MCF 10A (cell line): Measurements from ENCODE around the gene ERVFRD-1. TPM values are rescaled to one million over a fixed set of nuclear protein-coding genes. Genes with fewer than 3 reads are reported as not detected.
A peak's percentile ranks its signal among the peaks of the same experiment; 100 is the strongest.

Source experiments
- BruUV-seq: library from RNA; stranded (reverse); fragments of 400-500 nt; replicated peaks from 2 replicates; lab custom pipeline; 2021; lab: Mats Ljungman, UMichigan
- CTCF ChIA-PET: fragments of 300-600 bp; sonication (Branson Sonifier 250); formaldehyde crosslinking; extraction: SDS; loops from one replicate; lab custom pipeline; 2021; ENCODE audit warnings: antibody characterized with exemption, inconsistent platforms; lab: Yijun Ruan, JAX
- POLR2A ChIA-PET: fragments of 300-600, 350-650 bp; sonication (Branson Sonifier 250); formaldehyde crosslinking; extraction: SDS; loops from one replicate; lab custom pipeline; 2020; ENCODE audit warnings: antibody characterized with exemption, inconsistent platforms; lab: Yijun Ruan, JAX
- DNase-seq: peaks from one replicate; pipeline ENCODE4 v3.0.0-alpha.2; 2018; ENCODE audit not compliant: unreplicated experiment
- H3K27ac Mint-ChIP-seq: one replicate; pipeline ENCODE4 v1.8.0; 2022; ENCODE audit warnings: mild to moderate bottlenecking, low read depth, mixed read lengths; ENCODE audit not compliant: unreplicated experiment
- H3K27me3 Mint-ChIP-seq: one replicate; pipeline ENCODE4 v1.8.0; 2022; ENCODE audit warnings: mixed read lengths; ENCODE audit not compliant: insufficient read depth, unreplicated experiment
- H3K36me3 Mint-ChIP-seq: one replicate; pipeline ENCODE4 v1.8.0; 2022; ENCODE audit warnings: mild to moderate bottlenecking, moderate library complexity, mixed read lengths; ENCODE audit not compliant: insufficient read depth, unreplicated experiment
- H3K4me1 Mint-ChIP-seq: one replicate; pipeline ENCODE4 v1.8.0; 2022; ENCODE audit warnings: mixed read lengths; ENCODE audit not compliant: insufficient read depth, unreplicated experiment
- H3K4me3 Mint-ChIP-seq: one replicate; pipeline ENCODE4 v1.8.0; 2022; ENCODE audit warnings: mild to moderate bottlenecking, moderate library complexity, mixed read lengths; ENCODE audit not compliant: unreplicated experiment
- H3K9me3 Mint-ChIP-seq: one replicate; pipeline ENCODE4 v1.8.0; 2022; ENCODE audit warnings: mixed read lengths; ENCODE audit not compliant: unreplicated experiment
- CTCF ChIP-seq: fragments of 200-600 bp; IDR thresholded peaks from one replicate; pipeline ENCODE4 v1.8.0; 2022; ENCODE audit warnings: antibody characterized with exemption, mild to moderate bottlenecking; ENCODE audit not compliant: unreplicated experiment
- intact Hi-C: fragments of 100-400 bp; cut with micrococcal nuclease; formaldehyde crosslinking; loops from 2 replicates; pipeline ENCODE4 v1.14.1; 2022
- total RNA-seq: library from RNA; stranded (reverse); gene quantifications from 2 replicates; pipeline ENCODE4 v1.2.3, GENCODE V29; 2022

Gene ERVFRD-1
- total RNA-seq, 1 experiment from 2014 or later, result not detected

GRCh38 chr6:11132194-11132888 lies 20.8 kb upstream of the ERVFRD-1 start:
- DNase-seq, result no peak
- Mint-ChIP-seq H3K27me3 (no peaks in the 10 kb centered on the region), H3K4me3 (no peak overlapping the region), H3K4me1 (peaks cover 26% of the 10 kb centered on the region), H3K27ac (no peak overlapping the region), H3K36me3 (peaks cover 16% of the 10 kb centered on the region), H3K9me3 (no peaks in the 10 kb centered on the region)
- POLR2A ChIA-PET, result interaction anchor here (1.1 kb wide), 1 partner anchor 16 kb away, joined by 3 read pairs; no protein-coding TSS in a partner anchor
- CTCF ChIA-PET, result interaction anchor here (0.6 to 1.0 kb wide), 2 partner anchors 364 to 1482 kb away, joined by 3 to 4 read pairs; no protein-coding TSS in a partner anchor
- TF ChIP-seq CTCF, result no peak
- BruUV-seq, result no TSS peak
- intact Hi-C loops, result no loop called here

DNA sequence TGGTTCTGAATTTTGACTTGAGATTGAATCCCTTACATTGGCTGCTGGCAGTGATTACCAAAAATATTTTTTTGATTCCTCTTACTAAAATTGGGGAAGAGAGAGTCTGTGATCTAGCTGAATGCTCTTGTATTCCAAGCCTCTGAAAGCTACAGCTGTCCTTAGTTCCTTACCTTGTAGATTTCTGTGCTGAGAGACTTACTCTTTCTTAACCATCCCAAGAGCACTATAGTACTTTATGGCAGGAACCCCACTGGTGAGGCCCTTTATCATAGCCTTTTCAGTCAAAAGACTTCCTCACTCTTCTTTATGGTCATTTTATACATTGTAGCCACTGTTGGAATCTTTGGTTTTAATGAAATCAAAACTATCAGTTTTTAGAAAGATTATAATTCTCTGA lies 19.1 kb upstream of the ERVFRD-1 start:
- H3K9me3 Mint-ChIP-seq, result no peaks in the 10 kb centered on the region
- ChIA-PET POLR2A (interaction anchor here (1.0 to 1.5 kb wide), 2 partner anchors 11 to 37 kb away, joined by 4 to 6 read pairs; partner anchors contain the start of gene SMIM13), CTCF (interaction anchor here (0.6 to 0.9 kb wide), 2 partner anchors 18 to 27 kb away, joined by 3 to 4 read pairs; no protein-coding TSS in a partner anchor)
- peak overlapping the region; percentile 14 for H3K27ac Mint-ChIP-seq
- DNase-seq, result no peak
- no TSS peak for BruUV-seq
- peaks cover 30% of the 10 kb centered on the region for H3K4me1 Mint-ChIP-seq
- TF ChIP-seq CTCF, result no peak
- intact Hi-C loops, result no loop called here
- H3K4me3 Mint-ChIP-seq, result no peak overlapping the region
- peaks cover 23% of the 10 kb centered on the region for H3K36me3 Mint-ChIP-seq
- H3K27me3 Mint-ChIP-seq, result no peaks in the 10 kb centered on the region

- DNase-seq, result no peak
- ChIA-PET CTCF (interaction anchor here (0.6 to 0.9 kb wide), 3 partner anchors 18 to 397 kb away, joined by 3 to 4 read pairs (median 3); no protein-coding TSS in a partner anchor), POLR2A (interaction anchor here (1.0 to 1.5 kb wide), 2 partner anchors 10 to 36 kb away, joined by 4 to 6 read pairs; partner anchors contain the start of gene SMIM13)
- Mint-ChIP-seq H3K36me3 (peaks cover 27% of the 10 kb centered on the region), H3K9me3 (no peaks in the 10 kb centered on the region), H3K27me3 (no peaks in the 10 kb centered on the region), H3K4me3 (no peak overlapping the region), H3K27ac (peak overlapping the region; percentile 14), H3K4me1 (peaks cover 30% of the 10 kb centered on the region)
- no peak for TF ChIP-seq CTCF
- intact Hi-C loops, result no loop called here
- no TSS peak for BruUV-seq
Measured at GRCh38 chr6:11129908-11130565, 18.5 kb upstream of the ERVFRD-1 start.

GRCh38 chr6:11128608-11129007 lies 17.1 kb upstream of the ERVFRD-1 start:
- ChIA-PET CTCF (interaction anchor here (0.6 to 1.6 kb wide), 2 partner anchors 34 to 368 kb away, joined by 3 to 4 read pairs; no protein-coding TSS in a partner anchor), POLR2A (interaction anchor here (0.6 to 1.1 kb wide), 4 partner anchors 10 to 1842 kb away, joined by 3 to 5 read pairs (median 3); no protein-coding TSS in a partner anchor)
- intact Hi-C loops, result no loop called here
- H3K4me3 Mint-ChIP-seq, result no peak overlapping the region
- peaks cover 36% of the 10 kb centered on the region for H3K4me1 Mint-ChIP-seq
- H3K36me3 Mint-ChIP-seq, result peaks cover 23% of the 10 kb centered on the region
- no peaks in the 10 kb centered on the region for H3K9me3 Mint-ChIP-seq
- no TSS peak for BruUV-seq
- H3K27me3 Mint-ChIP-seq, result no peaks in the 10 kb centered on the region
- DNase-seq, result no peak
- no peak for TF ChIP-seq CTCF
- no peak overlapping the region for H3K27ac Mint-ChIP-seq
